Measurements from ENCODE around the gene PPFIA3. TPM values are rescaled to one million over a fixed set of nuclear protein-coding genes. Genes with fewer than 3 reads are reported as not detected.

The PPFIA3 gene
- total RNA-seq, 2 donors from 2014 or later, result 27.5 to 36.3 TPM

DNA sequence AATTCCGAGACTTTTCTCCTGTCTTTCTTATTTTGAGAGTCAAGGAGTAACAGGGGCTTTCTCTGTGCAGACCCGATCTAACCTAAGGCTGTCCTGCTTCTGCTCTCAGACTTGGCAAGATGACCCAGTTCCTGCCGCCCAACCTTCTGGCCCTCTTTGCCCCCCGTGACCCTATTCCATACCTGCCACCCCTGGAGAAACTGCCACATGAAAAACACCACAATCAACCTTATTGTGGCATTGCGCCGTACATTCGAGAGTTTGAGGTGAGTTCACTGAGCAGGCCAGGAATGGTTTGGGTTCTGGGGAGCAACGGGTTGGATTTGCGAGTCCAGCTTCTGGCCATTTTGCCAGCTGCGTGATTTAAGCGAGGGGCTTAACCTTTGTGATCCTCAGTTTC is 33.0 kb upstream of the PPFIA3 start:
- Histone ChIP-seq H3K4me1 (peaks cover 8% of the 10 kb centered on the region), H3K4me3 (peak overlapping the region; percentile 95), H3K27ac (no peak overlapping the region), H3K9ac (ENCODE audit: low read depth in 2 of 2, low read length in 2 of 2) (peak overlapping the region; percentile 95 to 99), H3K27me3 (no peaks in the 10 kb centered on the region), H3K9me3 (no peaks in the 10 kb centered on the region), H3K36me3 (peaks cover 16% of the 10 kb centered on the region)
- no peak for DNase-seq
- intact Hi-C loops (cut with DNase I), result no loop called here
- TF ChIP-seq, protein P1, sequence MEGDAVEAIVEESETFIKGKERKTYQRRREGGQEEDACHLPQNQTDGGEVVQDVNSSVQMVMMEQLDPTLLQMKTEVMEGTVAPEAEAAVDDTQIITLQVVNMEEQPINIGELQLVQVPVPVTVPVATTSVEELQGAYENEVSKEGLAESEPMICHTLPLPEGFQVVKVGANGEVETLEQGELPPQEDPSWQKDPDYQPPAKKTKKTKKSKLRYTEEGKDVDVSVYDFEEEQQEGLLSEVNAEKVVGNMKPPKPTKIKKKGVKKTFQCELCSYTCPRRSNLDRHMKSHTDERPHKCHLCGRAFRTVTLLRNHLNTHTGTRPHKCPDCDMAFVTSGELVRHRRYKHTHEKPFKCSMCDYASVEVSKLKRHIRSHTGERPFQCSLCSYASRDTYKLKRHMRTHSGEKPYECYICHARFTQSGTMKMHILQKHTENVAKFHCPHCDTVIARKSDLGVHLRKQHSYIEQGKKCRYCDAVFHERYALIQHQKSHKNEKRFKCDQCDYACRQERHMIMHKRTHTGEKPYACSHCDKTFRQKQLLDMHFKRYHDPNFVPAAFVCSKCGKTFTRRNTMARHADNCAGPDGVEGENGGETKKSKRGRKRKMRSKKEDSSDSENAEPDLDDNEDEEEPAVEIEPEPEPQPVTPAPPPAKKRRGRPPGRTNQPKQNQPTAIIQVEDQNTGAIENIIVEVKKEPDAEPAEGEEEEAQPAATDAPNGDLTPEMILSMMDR (IDR thresholded peaks at IDR 0.05), result no peak

DNA sequence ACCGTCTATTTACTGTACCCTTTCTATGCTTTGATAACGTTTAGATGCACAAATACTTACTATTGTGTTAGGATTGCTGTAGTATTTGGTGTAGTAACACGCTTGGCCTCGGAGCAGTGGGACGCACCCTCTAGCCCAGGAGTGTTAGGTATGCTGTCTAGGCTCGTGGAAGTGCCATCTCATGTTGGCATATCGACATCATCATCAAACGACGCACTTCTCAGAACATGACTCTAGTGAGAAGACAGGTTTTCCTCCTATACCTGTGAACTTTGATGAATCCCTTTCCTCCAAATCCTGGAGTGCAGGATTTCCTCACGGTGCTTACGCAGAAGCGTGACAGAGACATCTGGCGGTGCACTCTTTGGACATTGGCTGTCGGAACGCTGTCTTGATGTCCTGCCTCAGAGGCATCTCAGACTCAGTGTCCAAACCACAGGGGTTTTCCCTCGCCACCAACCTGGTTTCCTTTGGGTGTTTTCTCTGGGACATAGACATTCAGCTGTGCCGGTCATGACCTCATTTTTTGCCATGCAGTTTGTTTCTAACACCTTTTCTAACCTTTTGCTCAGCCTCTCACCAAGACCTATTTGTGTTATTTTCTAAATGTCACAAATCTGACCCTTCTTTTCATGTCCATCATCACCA is 27.8 kb upstream of the PPFIA3 start:
- Histone ChIP-seq H3K4me3 (no peak overlapping the region), H3K27me3 (no peaks in the 10 kb centered on the region), H3K9me3 (no peaks in the 10 kb centered on the region), H3K36me3 (peaks cover 16% of the 10 kb centered on the region), H3K9ac (ENCODE audit: low read depth in 2 of 2, low read length in 2 of 2) (no peak overlapping the region), H3K4me1 (peaks cover 6% of the 10 kb centered on the region), H3K27ac (no peak overlapping the region)
- no peak for DNase-seq
- TF ChIP-seq, protein P1 (IDR thresholded peaks at IDR 0.05), result no peak
- intact Hi-C loops (cut with DNase I), result no loop called here

DNA sequence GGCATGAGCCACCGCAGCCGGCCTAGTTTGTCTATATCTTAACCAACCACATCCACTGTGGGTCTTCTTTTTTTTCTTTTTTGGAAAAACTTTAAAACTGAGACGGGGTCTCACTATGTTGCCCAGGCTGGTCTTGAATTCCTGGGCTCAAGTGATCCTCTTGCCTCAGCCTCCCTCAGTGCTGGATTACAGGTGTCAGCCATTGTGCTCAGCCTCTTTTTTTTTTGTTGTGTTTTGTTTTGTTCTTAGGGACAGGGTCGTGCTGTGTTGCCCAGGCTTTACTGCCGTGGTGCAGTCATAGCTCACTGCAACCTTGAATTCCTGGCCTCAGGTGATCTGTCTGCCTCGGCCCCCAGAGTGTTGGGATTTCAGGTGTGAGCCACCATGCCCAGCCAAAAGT is 26.7 kb upstream of the PPFIA3 start:
- intact Hi-C loops (cut with DNase I), result no loop called here
- H3K4me1 ChIP-seq, result no peaks in the 10 kb centered on the region
- H3K4me3 ChIP-seq, result no peak overlapping the region
- no peak overlapping the region for H3K9ac ChIP-seq (ENCODE audit: low read depth in 2 of 2, low read length in 2 of 2)
- DNase-seq, result no peak
- TF ChIP-seq, protein P1 (IDR thresholded peaks at IDR 0.05), result no peak
- no peaks in the 10 kb centered on the region for H3K27me3 ChIP-seq
- peaks cover 16% of the 10 kb centered on the region for H3K36me3 ChIP-seq
- no peaks in the 10 kb centered on the region for H3K9me3 ChIP-seq
- H3K27ac ChIP-seq, result no peak overlapping the region

GRCh38 chr19:49094505-49095482 is 24.6 kb upstream of the PPFIA3 start:
- intact Hi-C loops (cut with DNase I), result loop anchor here (5.0 kb wide), 2 partner anchors 53 to 113 kb away; no protein-coding TSS in a partner anchor
- no peaks in the 10 kb centered on the region for H3K4me1 ChIP-seq
- no peak for DNase-seq
- no peaks in the 10 kb centered on the region for H3K27me3 ChIP-seq
- H3K36me3 ChIP-seq, result peaks cover 20% of the 10 kb centered on the region
- no peak overlapping the region for H3K9ac ChIP-seq (ENCODE audit: low read depth in 2 of 2, low read length in 2 of 2)
- TF ChIP-seq, protein P1 (IDR thresholded peaks at IDR 0.05), result no peak
- H3K4me3 ChIP-seq, result no peak overlapping the region
- H3K27ac ChIP-seq, result no peak overlapping the region
- H3K9me3 ChIP-seq, result no peaks in the 10 kb centered on the region

GRCh38 chr19:49097453-49098288 is 21.7 kb upstream of the PPFIA3 start:
- intact Hi-C loops (cut with DNase I), result loop anchor here (5.0 kb wide), 2 partner anchors 50 to 110 kb away; no protein-coding TSS in a partner anchor
- H3K4me3 ChIP-seq, result no peak overlapping the region

More at GRCh38 chr19:49097453-49098288, 21.7 kb upstream of the PPFIA3 start:
- H3K4me1 ChIP-seq, result no peaks in the 10 kb centered on the region
- H3K9me3 ChIP-seq, result no peaks in the 10 kb centered on the region
- peaks cover 26% of the 10 kb centered on the region for H3K36me3 ChIP-seq
- DNase-seq, result peak; percentile 76
- TF ChIP-seq, protein P1 (IDR thresholded peaks at IDR 0.05), result peak; percentile 99
- H3K27me3 ChIP-seq, result no peaks in the 10 kb centered on the region
- no peak overlapping the region for H3K9ac ChIP-seq (ENCODE audit: low read depth in 2 of 2, low read length in 2 of 2)
- H3K27ac ChIP-seq, result no peak overlapping the region
